Mesenchymal stem cell (in vitro differentiated cells and primary cell): Measurements from ENCODE around the gene KRTAP10-3.

Experiments used
- DNase-seq: peaks from one replicate; pipeline ENCODE4 v3.0.0-alpha.2; 2013
- H2AFZ ChIP-seq: one replicate; pipeline ENCODE4 v1.6.1; 2013; ENCODE audit warnings: low read depth, mild to moderate bottlenecking, control low read depth, inconsistent platforms, low read length, moderate library complexity
- H2AK5ac ChIP-seq: 2 replicates; pipeline ENCODE4 v1.6.1; 2013; ENCODE audit warnings: low read length, moderate library complexity, mild to moderate bottlenecking, inconsistent platforms; ENCODE audit not compliant: severe bottlenecking
- H2BK120ac ChIP-seq: one replicate; pipeline ENCODE4 v1.6.1; 2013; ENCODE audit warnings: low read depth, mild to moderate bottlenecking, inconsistent platforms, low read length, moderate library complexity
- H2BK12ac ChIP-seq, 2 experiments: one replicate each; pipeline ENCODE4 v1.6.1; 2013; ENCODE audit warnings: inconsistent platforms in 2 of 2, low read length in 2 of 2, mild to moderate bottlenecking in 2 of 2, moderate library complexity in 2 of 2, control low read depth in 1 of 2
- H2BK15ac ChIP-seq: one replicate; pipeline ENCODE4 v1.6.1; 2013; ENCODE audit warnings: mild to moderate bottlenecking, low read depth, inconsistent platforms; ENCODE audit not compliant: poor library complexity, severe bottlenecking
- H2BK5ac ChIP-seq: 2 replicates; pipeline ENCODE4 v1.6.1; 2013; ENCODE audit warnings: low read depth, mild to moderate bottlenecking, low read length, control low read depth, inconsistent platforms; ENCODE audit not compliant: poor library complexity, severe bottlenecking
- H3K14ac ChIP-seq, 2 experiments: one replicate each; pipeline ENCODE4 v1.6.1; 2013; ENCODE audit warnings: inconsistent platforms in 2 of 2, low read length in 2 of 2, control low read depth in 1 of 2, mild to moderate bottlenecking in 1 of 2, moderate library complexity in 1 of 2
- H3K18ac ChIP-seq, 2 experiments: one replicate each; pipeline ENCODE4 v1.6.1; 2013; ENCODE audit warnings: inconsistent platforms in 2 of 2, low read length in 2 of 2, control low read depth in 1 of 2, low read depth in 1 of 2, mild to moderate bottlenecking in 1 of 2
- H3K23ac ChIP-seq, 2 experiments: one replicate each; pipeline ENCODE4 v1.6.1; 2013; ENCODE audit warnings: inconsistent platforms in 2 of 2, low read length in 2 of 2, mild to moderate bottlenecking in 2 of 2, moderate library complexity in 2 of 2, control low read depth in 1 of 2
- H3K27ac ChIP-seq: 2 replicates; pipeline ENCODE4 v1.5.1; 2013; ENCODE audit warnings: mild to moderate bottlenecking, moderate library complexity, low read length, control low read depth, inconsistent platforms; ENCODE audit not compliant: poor library complexity, severe bottlenecking
- H3K27me3 ChIP-seq, 2 experiments: 2 replicates each; pipeline versions ENCODE4 v1.6.1 to v1.7.0; 2013; ENCODE audit warnings: low read length in 2 of 2, mild to moderate bottlenecking in 2 of 2, moderate library complexity in 2 of 2, control low read depth in 1 of 2, inconsistent platforms in 1 of 2; ENCODE audit not compliant: control insufficient read depth in 1 of 2, insufficient read depth in 1 of 2
- H3K36me3 ChIP-seq, 2 experiments: 2 replicates each; pipeline versions ENCODE4 v1.6.1 to v1.7.0; 2013; ENCODE audit warnings: low read length in 2 of 2, control low read depth in 1 of 2, inconsistent platforms in 1 of 2, low read depth in 1 of 2, mild to moderate bottlenecking in 1 of 2; ENCODE audit not compliant: insufficient read depth in 2 of 2, control insufficient read depth in 1 of 2
- H3K4ac ChIP-seq, 2 experiments: one replicate each; pipeline ENCODE4 v1.6.1; 2013; ENCODE audit warnings: inconsistent platforms in 2 of 2, low read length in 2 of 2, mild to moderate bottlenecking in 2 of 2, moderate library complexity in 2 of 2, control low read depth in 1 of 2, low read depth in 1 of 2
- H3K4me1 ChIP-seq: 2 replicates; pipeline ENCODE4 v1.6.1; 2013; ENCODE audit warnings: low read depth, low read length, control low read depth; ENCODE audit not compliant: control insufficient read depth, insufficient read depth
- H3K4me2 ChIP-seq: 2 replicates; pipeline ENCODE4 v1.6.1; 2013; ENCODE audit warnings: low read length, mild to moderate bottlenecking, inconsistent platforms; ENCODE audit not compliant: poor library complexity, severe bottlenecking
- H3K4me3 ChIP-seq, 2 experiments: 2 replicates each; pipeline versions ENCODE4 v1.5.1 to v1.7.0; 2013; ENCODE audit warnings: low read length in 2 of 2, mild to moderate bottlenecking in 2 of 2, control low read depth in 1 of 2, low read depth in 1 of 2; ENCODE audit not compliant: insufficient read depth in 1 of 2
- H3K79me1 ChIP-seq: replicated peaks from 2 replicates; pipeline ENCODE4 v1.6.1; 2013; ENCODE audit warnings: mild to moderate bottlenecking, control low read depth, low read length, inconsistent platforms; ENCODE audit not compliant: poor library complexity, severe bottlenecking
- H3K9ac ChIP-seq: 2 replicates; pipeline ENCODE4 v1.7.0; 2013; ENCODE audit warnings: mild to moderate bottlenecking, low read length, moderate library complexity
- H3K9me3 ChIP-seq: 2 replicates; pipeline ENCODE4 v1.7.0; 2013; ENCODE audit warnings: mild to moderate bottlenecking, low read length; ENCODE audit not compliant: control insufficient read depth
- H4K8ac ChIP-seq: one replicate; pipeline ENCODE4 v1.6.1; 2013; ENCODE audit warnings: inconsistent platforms, mild to moderate bottlenecking, low read length, moderate library complexity
- H4K91ac ChIP-seq: one replicate; pipeline ENCODE4 v1.6.1; 2013; ENCODE audit warnings: mild to moderate bottlenecking, low read length, inconsistent platforms
- WGBS: methylation state at CpG from one replicate; pipeline ENCODE4 v1.1.7; 2013; ENCODE audit warnings: mixed read lengths; 5-methylcytosine and 5-hydroxymethylcytosine counted together

Gene KRTAP10-3

GRCh38 chr21:44508711-44509445 lies 49.7 kb downstream of the KRTAP10-3 start:
- no peak overlapping the region for H3K9ac ChIP-seq

GRCh38 chr21:44508426-44508710 lies 50.2 kb downstream of the KRTAP10-3 start:
- H3K9me3 ChIP-seq = no peaks in the 10 kb centered on the region
- H3K27me3 ChIP-seq = peaks cover 28 to 58% of the 10 kb centered on the region in 2 experiments
- H3K4me1 ChIP-seq = peaks cover 9% of the 10 kb centered on the region
- H2AK5ac ChIP-seq = no peak overlapping the region
- no peaks in the 10 kb centered on the region for H3K36me3 ChIP-seq
- no peak overlapping the region for H4K91ac ChIP-seq
- H2BK12ac ChIP-seq = no peak overlapping the region
- WGBS = 98% methylated on average over 8 of the region's 9 CpGs
- no peak overlapping the region for H2AFZ ChIP-seq
- peak overlapping the region in 1 of 2 experiments; percentile 69 for H3K14ac ChIP-seq
- no peak overlapping the region for H3K4me3 ChIP-seq
- H4K8ac ChIP-seq = no peak overlapping the region
- no peak overlapping the region for H3K9ac ChIP-seq
- no peak for DNase-seq
- no peak overlapping the region for H2BK120ac ChIP-seq
- no peak overlapping the region for H3K23ac ChIP-seq
- no peak overlapping the region for H3K4me2 ChIP-seq
- no peak overlapping the region for H2BK15ac ChIP-seq
- H3K79me1 ChIP-seq = no peaks in the 10 kb centered on the region
- no peak overlapping the region for H2BK5ac ChIP-seq
- H3K4ac ChIP-seq = no peak overlapping the region
- H3K27ac ChIP-seq = no peak overlapping the region
- no peak overlapping the region for H3K18ac ChIP-seq

More at GRCh38 chr21:44508711-44509445, 49.7 kb downstream of the KRTAP10-3 start:
- Histone ChIP-seq H3K18ac (no peak overlapping the region), H3K4me2 (no peak overlapping the region), H4K91ac (no peak overlapping the region), H3K9me3 (no peaks in the 10 kb centered on the region), H2BK12ac (no peak overlapping the region), H4K8ac (no peak overlapping the region), H3K27ac (no peak overlapping the region), H3K14ac (peak overlapping the region in 1 of 2 experiments; percentile 69), H3K79me1 (no peaks in the 10 kb centered on the region), H3K36me3 (no peaks in the 10 kb centered on the region), H2AFZ (no peak overlapping the region), H2AK5ac (no peak overlapping the region), H3K4me1 (peaks cover 9% of the 10 kb centered on the region), H3K4me3 (no peak overlapping the region), H2BK5ac (no peak overlapping the region), H2BK15ac (no peak overlapping the region), H3K27me3 (peaks cover 28 to 58% of the 10 kb centered on the region in 2 experiments), H3K23ac (no peak overlapping the region), H3K4ac (no peak overlapping the region), H2BK120ac (no peak overlapping the region)
- no peak for DNase-seq
- WGBS = 89% methylated on average over 30 of the region's 30 CpGs
